ENCODE results near the gene AMMECR1.

The AMMECR1 gene

GRCh38 chrX:110311437-110312230, 6.3 kb downstream of the AMMECR1 start:
- no peak for DNase-seq (ENCODE audit: low read depth)
- TF ChIP-seq CTCF (conservative IDR thresholded peaks at IDR 0.05; ENCODE audit: low read length) = no peak
- H3K4me3 ChIP-seq (ENCODE audit: low read length) = no peak overlapping the region

- no peak for DNase-seq (ENCODE audit: low read depth)
- TF ChIP-seq CTCF (conservative IDR thresholded peaks at IDR 0.05; ENCODE audit: low read length) = no peak
- no peak overlapping the region for H3K4me3 ChIP-seq (ENCODE audit: low read length)
Observed at GRCh38 chrX:110310896-110311295, 7.0 kb downstream of the AMMECR1 start.

GRCh38 chrX:110310000-110310790, 7.7 kb downstream of the AMMECR1 start:
- no peak overlapping the region for H3K4me3 ChIP-seq (ENCODE audit: low read length)
- TF ChIP-seq CTCF (conservative IDR thresholded peaks at IDR 0.05; ENCODE audit: low read length) = no peak
- DNase-seq (ENCODE audit: low read depth) = no peak

GRCh38 chrX:110308220-110308619, 9.7 kb downstream of the AMMECR1 start:
- no peak for TF ChIP-seq CTCF (conservative IDR thresholded peaks at IDR 0.05; ENCODE audit: low read length)
- H3K4me3 ChIP-seq (ENCODE audit: low read length) = no peak overlapping the region
- DNase-seq (ENCODE audit: low read depth) = no peak

GRCh38 chrX:110304884-110305283, 13.0 kb downstream of the AMMECR1 start:
- DNase-seq (ENCODE audit: low read depth) = no peak
- no peak overlapping the region for H3K4me3 ChIP-seq (ENCODE audit: low read length)
- no peak for TF ChIP-seq CTCF (conservative IDR thresholded peaks at IDR 0.05; ENCODE audit: low read length)

GRCh38 chrX:110304371-110304770, 13.5 kb downstream of the AMMECR1 start:
- DNase-seq (ENCODE audit: low read depth) = no peak
- no peak overlapping the region for H3K4me3 ChIP-seq (ENCODE audit: low read length)
- no peak for TF ChIP-seq CTCF (conservative IDR thresholded peaks at IDR 0.05; ENCODE audit: low read length)

GRCh38 chrX:110302975-110303374, 14.9 kb downstream of the AMMECR1 start:
- H3K4me3 ChIP-seq (ENCODE audit: low read length) = no peak overlapping the region
- no peak for DNase-seq (ENCODE audit: low read depth)
- no peak for TF ChIP-seq CTCF (conservative IDR thresholded peaks at IDR 0.05; ENCODE audit: low read length)

Measured in AG10803 (cell line).